ENCODE data around the gene FCRLA. TPM values are rescaled to one million over a fixed set of nuclear protein-coding genes. Genes with fewer than 3 reads are reported as not detected.
A peak's percentile ranks its signal among the peaks of the same experiment; 100 is the strongest.

The FCRLA gene
- total RNA-seq, 1 experiment from 2014 or later, result 0.15 TPM

DNA sequence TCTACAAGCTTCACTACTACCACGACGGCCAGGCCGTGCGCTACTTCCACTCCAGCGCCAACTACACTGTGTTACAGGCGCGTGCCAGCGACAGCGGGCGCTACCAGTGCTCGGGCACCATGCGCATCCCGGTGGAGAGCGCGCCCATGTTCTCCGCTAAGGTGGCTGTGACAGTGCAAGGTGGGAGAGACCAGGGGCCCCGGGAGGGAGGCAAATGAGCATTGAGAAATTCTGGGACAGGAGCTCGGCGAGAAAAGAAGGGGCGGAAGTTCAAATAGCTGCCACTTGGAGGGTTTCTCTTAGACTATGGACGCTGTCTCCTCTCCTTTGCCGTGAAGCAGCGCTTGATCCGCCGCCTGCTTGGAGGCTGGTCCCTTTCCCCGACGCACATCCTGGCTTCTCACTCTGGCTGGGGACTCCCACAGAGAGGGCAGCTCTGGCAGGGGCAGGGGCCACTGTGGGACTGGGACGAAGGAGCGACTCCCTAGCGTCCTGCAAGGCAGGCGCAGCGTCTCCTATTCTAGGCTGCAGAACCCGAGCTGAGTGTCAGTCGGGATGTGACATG lies 19.0 kb downstream of the FCRLA start:
- in situ Hi-C loops (cut with HindIII; ENCODE audit: low pct_unique_long_range_greater_than_20kb, low sequenced_read_pairs) (loop anchor here (25.0 kb wide), 1 partner anchor 189 kb away; the partner anchor contains the start of gene FCGR3A), intact Hi-C loops (cut with micrococcal nuclease; ENCODE audit: unreplicated experiment) (no loop called here)
- TF ChIP-seq TCF7L2 (IDR thresholded peaks at IDR 0.05; ENCODE audit: low read depth, low read length) (peak; percentile 73), SIN3A (IDR thresholded peaks at IDR 0.05; ENCODE audit: borderline replicate concordance, insufficient read depth, low read depth, low read length) (no peak)
- TF ChIP-seq, protein P1, sequence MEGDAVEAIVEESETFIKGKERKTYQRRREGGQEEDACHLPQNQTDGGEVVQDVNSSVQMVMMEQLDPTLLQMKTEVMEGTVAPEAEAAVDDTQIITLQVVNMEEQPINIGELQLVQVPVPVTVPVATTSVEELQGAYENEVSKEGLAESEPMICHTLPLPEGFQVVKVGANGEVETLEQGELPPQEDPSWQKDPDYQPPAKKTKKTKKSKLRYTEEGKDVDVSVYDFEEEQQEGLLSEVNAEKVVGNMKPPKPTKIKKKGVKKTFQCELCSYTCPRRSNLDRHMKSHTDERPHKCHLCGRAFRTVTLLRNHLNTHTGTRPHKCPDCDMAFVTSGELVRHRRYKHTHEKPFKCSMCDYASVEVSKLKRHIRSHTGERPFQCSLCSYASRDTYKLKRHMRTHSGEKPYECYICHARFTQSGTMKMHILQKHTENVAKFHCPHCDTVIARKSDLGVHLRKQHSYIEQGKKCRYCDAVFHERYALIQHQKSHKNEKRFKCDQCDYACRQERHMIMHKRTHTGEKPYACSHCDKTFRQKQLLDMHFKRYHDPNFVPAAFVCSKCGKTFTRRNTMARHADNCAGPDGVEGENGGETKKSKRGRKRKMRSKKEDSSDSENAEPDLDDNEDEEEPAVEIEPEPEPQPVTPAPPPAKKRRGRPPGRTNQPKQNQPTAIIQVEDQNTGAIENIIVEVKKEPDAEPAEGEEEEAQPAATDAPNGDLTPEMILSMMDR (IDR thresholded peaks at IDR 0.05), result peak; percentile 28
- Histone ChIP-seq H3K27ac (ENCODE audit: low read length) (peak overlapping the region; percentile 68), H3K4me1 (ENCODE audit: control insufficient read depth, insufficient read depth, low read length) (peaks cover 6% of the 10 kb centered on the region; the same call in 1 of the 2 replicates), H3K36me3 (ENCODE audit: control insufficient read depth, insufficient read depth, low read length) (no peaks in the 10 kb centered on the region; the same call in 1 of the 2 replicates), H3K27me3 (ENCODE audit: control insufficient read depth, insufficient read depth, low read length) (no peaks in the 10 kb centered on the region), H3K9me3 (ENCODE audit: control insufficient read depth, insufficient read depth, low read depth, low read length) (no peaks in the 10 kb centered on the region), H3K4me3 (ENCODE audit: low read depth in 2 of 2, low read length in 2 of 2) (peak overlapping the region; percentile 56 to 89)
- POLR2A ChIA-PET, result no interaction called here
- DNase-seq (ENCODE audit: low read depth, low spot score) (no peak), ATAC-seq (peak; percentile 70)
- CTCF ChIA-PET, result interaction anchor here (1.4 to 2.4 kb wide), 2 partner anchors 12 to 15 kb away, joined by 4 to 9 read pairs; no protein-coding TSS in a partner anchor
- no TSS peak for BruUV-seq (replicated peaks)

DNA sequence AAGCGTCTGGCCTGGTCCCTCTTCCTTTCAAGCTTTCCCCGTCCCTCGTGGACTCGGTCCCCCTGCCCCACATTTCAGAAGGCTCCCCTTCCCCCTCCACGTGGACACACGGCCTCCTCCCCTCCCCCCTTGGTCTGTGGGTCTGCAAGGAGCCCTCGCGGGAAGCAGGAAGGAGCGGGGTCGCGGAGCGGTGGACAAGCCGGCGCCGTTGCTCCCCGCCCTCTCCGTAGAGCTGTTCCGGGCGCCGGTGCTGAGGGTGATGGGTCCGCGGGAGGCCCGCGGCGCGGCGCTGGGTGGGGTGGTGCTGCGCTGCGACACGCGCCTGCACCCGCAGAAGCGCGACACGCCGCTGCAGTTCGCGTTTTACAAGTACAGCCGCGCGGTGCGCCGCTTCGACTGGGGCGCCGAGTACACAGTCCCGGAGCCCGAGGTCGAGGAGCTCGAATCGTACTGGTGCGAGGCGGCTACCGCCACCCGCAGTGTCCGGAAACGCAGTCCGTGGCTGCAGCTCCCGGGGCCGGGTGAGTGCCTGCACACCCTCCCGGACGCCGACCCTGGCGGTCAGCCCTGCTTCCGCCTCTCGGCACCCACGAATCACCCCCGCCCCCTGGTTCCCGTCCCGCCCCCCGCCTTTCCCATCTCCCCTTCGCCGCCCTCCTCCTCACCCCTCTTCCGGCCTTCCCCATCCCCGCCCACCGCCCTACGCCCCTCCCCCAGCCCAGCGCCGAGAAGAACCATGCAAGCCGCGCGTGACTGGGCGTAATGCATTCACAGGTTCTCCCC lies 19.6 kb downstream of the FCRLA start:
- H3K36me3 ChIP-seq (ENCODE audit: control insufficient read depth, insufficient read depth, low read length), result no peaks in the 10 kb centered on the region; the same call in 1 of the 2 replicates
- DNase-seq (ENCODE audit: low read depth, low spot score) (no peak), ATAC-seq (peak; percentile 84)
- peak overlapping the region; percentile 75 for H3K27ac ChIP-seq (ENCODE audit: low read length)
- peak overlapping the region; percentile 56 to 89 for H3K4me3 ChIP-seq (ENCODE audit: low read depth in 2 of 2, low read length in 2 of 2)
- no peaks in the 10 kb centered on the region for H3K9me3 ChIP-seq (ENCODE audit: control insufficient read depth, insufficient read depth, low read depth, low read length)
- intact Hi-C loops (cut with micrococcal nuclease; ENCODE audit: unreplicated experiment) (no loop called here), in situ Hi-C loops (cut with HindIII; ENCODE audit: low pct_unique_long_range_greater_than_20kb, low sequenced_read_pairs) (loop anchor here (25.0 kb wide), 1 partner anchor 189 kb away; the partner anchor contains the start of gene FCGR3A)
- TF ChIP-seq TCF7L2 (IDR thresholded peaks at IDR 0.05; ENCODE audit: low read depth, low read length), result no peak
- 0 out of 2 replicates have a peak, but pooled peaks have one; percentile 61 for TF ChIP-seq SIN3A (IDR thresholded peaks at IDR 0.05; ENCODE audit: borderline replicate concordance, insufficient read depth, low read depth, low read length)
- TF ChIP-seq, protein P2, sequence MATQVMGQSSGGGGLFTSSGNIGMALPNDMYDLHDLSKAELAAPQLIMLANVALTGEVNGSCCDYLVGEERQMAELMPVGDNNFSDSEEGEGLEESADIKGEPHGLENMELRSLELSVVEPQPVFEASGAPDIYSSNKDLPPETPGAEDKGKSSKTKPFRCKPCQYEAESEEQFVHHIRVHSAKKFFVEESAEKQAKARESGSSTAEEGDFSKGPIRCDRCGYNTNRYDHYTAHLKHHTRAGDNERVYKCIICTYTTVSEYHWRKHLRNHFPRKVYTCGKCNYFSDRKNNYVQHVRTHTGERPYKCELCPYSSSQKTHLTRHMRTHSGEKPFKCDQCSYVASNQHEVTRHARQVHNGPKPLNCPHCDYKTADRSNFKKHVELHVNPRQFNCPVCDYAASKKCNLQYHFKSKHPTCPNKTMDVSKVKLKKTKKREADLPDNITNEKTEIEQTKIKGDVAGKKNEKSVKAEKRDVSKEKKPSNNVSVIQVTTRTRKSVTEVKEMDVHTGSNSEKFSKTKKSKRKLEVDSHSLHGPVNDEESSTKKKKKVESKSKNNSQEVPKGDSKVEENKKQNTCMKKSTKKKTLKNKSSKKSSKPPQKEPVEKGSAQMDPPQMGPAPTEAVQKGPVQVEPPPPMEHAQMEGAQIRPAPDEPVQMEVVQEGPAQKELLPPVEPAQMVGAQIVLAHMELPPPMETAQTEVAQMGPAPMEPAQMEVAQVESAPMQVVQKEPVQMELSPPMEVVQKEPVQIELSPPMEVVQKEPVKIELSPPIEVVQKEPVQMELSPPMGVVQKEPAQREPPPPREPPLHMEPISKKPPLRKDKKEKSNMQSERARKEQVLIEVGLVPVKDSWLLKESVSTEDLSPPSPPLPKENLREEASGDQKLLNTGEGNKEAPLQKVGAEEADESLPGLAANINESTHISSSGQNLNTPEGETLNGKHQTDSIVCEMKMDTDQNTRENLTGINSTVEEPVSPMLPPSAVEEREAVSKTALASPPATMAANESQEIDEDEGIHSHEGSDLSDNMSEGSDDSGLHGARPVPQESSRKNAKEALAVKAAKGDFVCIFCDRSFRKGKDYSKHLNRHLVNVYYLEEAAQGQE (IDR thresholded peaks at IDR 0.05; ENCODE audit: insufficient read depth in 1 of 2, low read depth in 2 of 2, low read length in 1 of 2), result peak in 1 of 2 experiments; percentile 5; a peak in 1 of 4 replicates
- peak; percentile 65; the same call in 1 of the 2 replicates for TF ChIP-seq POLR2AphosphoS5 (IDR thresholded peaks at IDR 0.05; ENCODE audit: low read depth, low read length)
- BruUV-seq (replicated peaks), result no TSS peak
- no peaks in the 10 kb centered on the region for H3K27me3 ChIP-seq (ENCODE audit: control insufficient read depth, insufficient read depth, low read length)
- ChIA-PET POLR2A (no interaction called here), CTCF (interaction anchor here (0.6 to 2.4 kb wide), 4 partner anchors 11 to 242 kb away, joined by 3 to 9 read pairs (median 4); partner anchors contain the start of gene DUSP12)
- peaks cover 6% of the 10 kb centered on the region; the same call in 1 of the 2 replicates for H3K4me1 ChIP-seq (ENCODE audit: control insufficient read depth, insufficient read depth, low read length)

Data from Panc1 (cell line).